ENCODE results near the gene PDK3.

PDK3 gene

DNA sequence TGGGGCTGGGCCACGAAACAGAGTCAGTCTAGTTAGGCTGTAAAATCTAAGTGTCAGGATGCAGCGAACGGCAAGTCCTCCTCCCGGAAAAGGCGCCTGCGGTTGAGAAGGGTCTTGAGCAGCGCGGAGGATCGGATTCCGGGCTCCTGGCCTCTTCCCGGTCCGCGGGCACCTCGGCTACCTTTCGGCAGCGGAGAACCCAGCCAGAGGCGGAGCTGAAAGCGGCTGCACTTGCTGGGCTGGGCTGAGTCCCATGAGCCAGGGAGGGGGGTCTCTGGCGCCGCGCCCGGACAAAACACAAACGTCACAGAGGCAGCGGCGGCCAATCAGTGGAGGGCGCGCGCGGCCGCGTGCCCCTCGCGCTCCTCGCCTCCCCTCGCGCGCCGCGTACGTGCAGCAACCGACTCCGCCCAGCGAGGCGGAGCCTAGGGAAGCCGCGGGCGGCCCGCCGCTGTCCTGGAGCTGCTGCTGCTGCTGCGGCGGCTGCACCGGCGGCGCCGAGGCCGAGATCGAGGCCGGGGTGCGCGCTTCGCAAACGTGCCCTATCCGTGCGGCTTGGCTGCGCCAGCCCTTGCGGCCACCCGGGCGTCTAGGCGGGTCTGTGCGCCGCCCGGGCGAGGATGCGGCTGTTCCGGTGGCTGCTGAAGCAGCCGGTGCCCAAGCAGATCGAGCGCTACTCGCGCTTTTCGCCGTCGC lies at the start of gene PDK3:
Gene PDK3, plus strand, starts transcription at position 451 of the 696 bp plus-strand sequence. Its CDS starts 170 bp downstream, at position 621.
- DNase-seq (ENCODE audit: extremely low read depth in 1 of 2, low read depth in 1 of 2): peak; percentile 63 to 71

DNA sequence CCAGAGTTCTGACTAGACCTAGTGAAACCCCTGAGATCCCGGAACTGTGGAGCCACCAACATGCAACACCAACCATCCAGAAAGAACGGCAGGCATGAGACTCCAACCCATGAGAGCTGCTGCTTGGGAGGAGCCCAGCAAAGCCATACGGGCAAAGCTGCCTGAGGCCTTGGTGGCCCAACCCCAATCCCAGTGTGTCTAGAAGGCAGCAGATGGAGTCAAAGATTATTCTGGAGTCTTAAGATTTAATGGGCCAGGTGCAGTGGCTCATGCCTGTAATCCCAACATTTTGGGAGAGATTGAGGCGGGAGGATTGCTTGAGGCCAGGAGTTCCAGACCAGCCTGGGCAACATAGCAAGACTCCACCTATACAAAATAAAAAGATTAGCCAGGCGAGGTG lies 49.2 kb upstream of the PDK3 start:
- DNase-seq (ENCODE audit: extremely low read depth in 1 of 2, low read depth in 1 of 2): no peak

DNA sequence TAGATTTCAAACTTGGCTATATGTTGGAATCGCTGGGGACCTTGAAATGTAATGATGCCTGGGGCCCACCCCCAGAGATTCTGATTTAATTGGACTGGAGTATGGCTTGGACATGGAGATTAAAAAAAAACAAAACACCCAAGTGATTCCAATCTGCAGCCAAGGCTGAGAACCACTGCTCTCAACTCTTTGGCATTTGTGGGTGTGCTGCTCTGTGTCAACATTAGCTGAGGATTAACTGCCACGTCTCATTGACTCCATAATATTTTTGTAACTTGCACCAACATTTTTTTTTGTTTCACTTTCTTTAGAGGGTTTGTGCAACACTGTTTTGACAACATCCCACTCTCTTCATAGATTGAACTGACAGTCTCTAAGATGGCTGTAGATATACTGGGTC lies 41.1 kb upstream of the PDK3 start:
- DNase-seq (ENCODE audit: extremely low read depth in 1 of 2, low read depth in 1 of 2): no peak

DNA sequence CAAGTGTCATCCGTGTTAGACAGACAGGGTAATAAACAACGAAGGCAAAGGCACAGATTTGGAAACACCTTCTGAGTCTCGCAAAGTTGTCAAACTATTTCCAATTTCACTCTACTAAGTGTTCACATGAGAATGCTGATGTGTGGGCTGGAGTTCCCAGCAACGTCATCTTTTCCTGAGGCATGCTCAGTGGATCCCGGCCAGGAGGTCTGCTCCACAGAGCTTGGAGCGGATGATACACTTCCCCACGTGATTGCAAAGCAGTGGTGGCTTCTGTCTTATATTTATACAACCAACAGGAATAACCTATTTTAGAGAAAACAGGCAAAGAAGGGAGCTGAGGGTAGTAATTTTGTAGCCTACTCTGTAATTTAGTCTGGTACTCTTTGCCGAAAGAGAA lies 40.1 kb upstream of the PDK3 start:
- DNase-seq (ENCODE audit: extremely low read depth in 1 of 2, low read depth in 1 of 2): no peak

DNA sequence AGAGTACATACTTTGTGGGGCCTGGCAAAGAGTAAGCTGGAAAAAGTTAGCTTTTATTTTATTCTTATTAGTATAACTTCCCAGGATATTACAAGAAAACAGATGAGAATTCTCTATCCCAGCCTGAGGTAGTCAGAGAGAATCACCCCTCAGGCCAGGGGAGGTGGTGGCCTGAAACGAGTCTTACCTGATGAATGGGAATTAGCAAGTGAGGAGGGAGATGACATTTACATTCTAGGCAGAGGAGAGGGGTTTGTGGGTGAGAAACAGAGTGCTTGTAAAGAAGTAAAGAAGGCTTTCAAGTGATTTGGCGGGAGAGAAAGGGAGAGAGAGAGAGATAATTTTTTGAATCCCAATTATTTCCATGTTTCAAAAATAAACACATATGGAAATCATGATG lies 39.3 kb upstream of the PDK3 start:
- DNase-seq (ENCODE audit: extremely low read depth in 1 of 2, low read depth in 1 of 2): no peak

DNA sequence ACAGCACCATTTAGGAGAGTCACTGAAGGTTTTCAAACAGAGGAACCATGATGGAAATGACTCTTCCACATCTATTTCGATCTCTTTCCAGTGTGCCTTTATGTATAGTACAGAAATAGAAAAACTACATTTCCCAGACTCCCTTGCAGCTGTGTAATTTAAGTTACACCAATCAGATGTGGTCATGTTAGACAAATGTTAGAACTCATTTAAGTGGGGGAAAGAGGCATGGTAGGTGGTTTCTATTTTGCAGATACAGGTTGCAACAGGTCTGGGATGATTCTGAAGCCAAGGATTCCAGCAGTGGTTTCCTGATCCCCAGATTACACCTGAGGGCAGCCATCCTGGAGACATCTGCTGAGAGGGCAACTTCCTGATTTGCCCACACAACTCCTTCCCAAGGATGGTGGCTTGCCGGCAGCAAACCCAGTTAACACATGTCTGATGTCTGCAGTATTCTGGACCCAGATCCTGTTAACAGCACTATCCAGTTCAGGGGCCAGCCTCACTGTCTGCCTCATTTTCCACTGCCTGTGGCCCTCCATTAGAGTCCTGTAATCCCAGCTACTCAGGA lies 38.7 kb upstream of the PDK3 start:
- DNase-seq (ENCODE audit: extremely low read depth in 1 of 2, low read depth in 1 of 2): no peak

DNA sequence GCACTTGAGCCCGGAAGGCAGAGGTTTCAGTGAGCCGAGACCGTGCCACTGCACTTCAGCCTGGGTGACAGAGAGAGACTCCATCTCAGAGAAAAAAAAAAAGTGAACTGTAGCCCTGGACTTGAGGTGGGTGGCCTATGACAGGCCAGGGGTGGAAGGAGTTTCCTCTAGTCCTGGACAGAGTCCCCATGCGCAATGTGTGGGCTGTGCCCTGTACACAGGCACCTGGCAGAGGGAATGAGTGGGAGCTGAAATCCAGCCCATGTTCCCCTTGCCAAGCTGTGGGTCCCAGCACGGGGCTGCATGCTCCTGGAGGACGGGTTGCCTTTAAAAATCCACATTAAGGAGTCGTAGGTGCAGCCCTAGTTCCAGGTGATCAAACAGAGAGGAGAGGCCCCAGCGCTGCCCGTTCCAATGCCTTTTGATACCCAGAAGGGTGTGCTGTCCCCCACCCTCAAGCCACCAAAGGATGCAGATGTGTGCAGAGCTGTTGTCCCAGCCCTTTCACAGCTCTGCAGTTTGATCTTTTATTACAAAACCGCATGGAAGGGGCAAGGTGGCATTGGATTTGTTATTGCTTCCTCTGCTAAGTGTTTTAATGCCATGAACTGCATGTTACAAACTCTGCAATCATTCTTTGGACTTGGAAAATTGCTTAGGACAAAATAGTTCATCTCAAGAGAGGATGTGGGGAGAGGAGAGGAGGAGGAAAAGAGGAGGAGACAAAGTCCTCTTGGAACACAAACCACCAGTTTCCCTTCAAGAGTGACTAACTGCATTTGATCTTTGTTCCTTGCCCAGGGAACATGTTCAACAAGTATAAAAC lies 38.0 kb upstream of the PDK3 start:
- DNase-seq (ENCODE audit: extremely low read depth in 1 of 2, low read depth in 1 of 2): no peak

DNA sequence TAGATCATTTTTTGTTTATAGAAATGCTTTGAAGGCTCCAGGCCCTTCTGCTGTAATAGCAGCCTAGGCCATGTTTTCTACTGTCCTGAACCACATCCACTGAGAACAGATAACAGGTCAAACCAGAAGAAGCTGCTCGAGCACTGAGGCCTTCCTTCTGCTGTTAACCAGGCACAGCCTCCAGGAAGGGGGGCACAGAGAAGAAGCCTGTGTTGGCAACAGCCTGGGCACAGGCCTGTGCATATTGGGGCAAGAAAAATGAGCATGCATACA lies 37.4 kb upstream of the PDK3 start:
- DNase-seq (ENCODE audit: extremely low read depth in 1 of 2, low read depth in 1 of 2): no peak

DNA sequence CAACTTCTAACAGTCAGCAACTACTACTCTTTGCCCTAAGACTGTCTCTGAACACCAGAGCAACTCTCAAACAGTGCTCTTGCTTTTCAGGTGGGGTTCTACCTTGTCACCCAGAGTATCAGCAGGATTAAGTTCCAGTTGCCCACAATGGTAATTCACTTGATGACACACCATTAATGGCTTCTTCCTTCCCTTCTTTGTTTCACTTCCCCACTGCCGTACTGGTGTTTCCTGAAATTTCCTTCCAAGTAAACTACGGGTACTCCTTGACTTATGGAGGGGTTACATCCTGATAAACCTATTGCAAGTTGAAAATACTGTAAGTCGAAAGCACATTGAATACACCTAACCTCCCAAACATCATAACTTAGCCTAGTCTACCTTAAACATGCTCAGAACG lies 36.6 kb upstream of the PDK3 start:
- DNase-seq (ENCODE audit: extremely low read depth in 1 of 2, low read depth in 1 of 2): no peak

DNA sequence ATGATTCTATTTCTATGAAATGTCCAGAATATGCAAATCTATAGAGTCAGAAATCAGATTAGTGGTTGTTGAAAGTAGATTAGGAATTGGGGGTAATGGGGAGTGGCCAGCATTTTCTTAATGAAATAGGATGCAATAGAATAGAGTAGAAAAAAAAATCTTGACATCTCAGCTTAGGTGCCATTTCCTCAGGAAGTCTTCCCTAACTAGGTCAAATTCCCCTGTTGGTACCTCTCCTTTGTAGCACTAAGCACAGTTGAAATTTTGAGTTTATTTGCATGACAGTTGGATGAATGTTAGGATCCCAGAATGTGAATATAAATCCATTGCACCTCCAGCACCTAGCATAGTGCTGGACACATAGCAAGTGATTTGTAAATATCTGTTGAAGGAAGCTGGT lies 30.0 kb upstream of the PDK3 start:
- no peak for DNase-seq (ENCODE audit: extremely low read depth in 1 of 2, low read depth in 1 of 2)

DNA sequence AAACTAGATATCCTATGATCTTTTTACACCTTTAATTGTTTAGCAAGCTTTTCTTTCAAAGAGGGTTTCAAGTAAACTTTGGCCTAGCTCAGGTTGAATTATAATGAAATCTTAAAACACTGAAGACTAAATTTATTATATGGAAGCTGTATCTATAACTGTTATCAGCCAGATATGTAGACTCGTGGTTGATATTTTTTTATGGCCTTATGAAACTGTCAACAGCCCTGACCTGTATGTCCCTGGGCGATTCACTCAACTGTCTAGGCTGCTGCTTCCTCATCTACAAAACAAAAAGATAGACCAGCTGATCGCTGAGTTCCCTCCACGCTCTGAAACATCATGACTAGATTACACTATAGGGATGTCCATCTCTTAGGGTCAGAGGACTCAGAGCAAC lies 21.2 kb upstream of the PDK3 start:
- DNase-seq (ENCODE audit: extremely low read depth in 1 of 2, low read depth in 1 of 2): no peak

DNA sequence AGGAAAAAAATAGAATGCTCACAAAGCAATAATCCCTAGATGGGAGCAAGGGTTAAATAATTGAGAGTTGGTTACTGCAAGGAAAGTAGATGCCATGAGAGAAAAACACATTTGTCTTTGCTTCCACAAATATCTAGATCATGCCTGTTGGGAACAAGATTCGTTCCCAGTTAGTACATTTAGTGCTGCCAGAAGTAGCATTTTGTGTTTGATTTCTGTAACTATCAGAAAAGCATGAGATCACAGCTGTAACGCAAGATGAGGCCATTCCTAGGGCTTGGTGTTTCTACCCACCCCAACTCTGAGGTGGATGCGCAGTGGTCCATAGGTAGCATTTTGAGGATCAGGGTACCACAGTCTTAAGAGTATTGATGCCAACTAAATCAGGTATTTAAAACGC lies 20.4 kb upstream of the PDK3 start:
- no peak for DNase-seq (ENCODE audit: extremely low read depth in 1 of 2, low read depth in 1 of 2)

DNA sequence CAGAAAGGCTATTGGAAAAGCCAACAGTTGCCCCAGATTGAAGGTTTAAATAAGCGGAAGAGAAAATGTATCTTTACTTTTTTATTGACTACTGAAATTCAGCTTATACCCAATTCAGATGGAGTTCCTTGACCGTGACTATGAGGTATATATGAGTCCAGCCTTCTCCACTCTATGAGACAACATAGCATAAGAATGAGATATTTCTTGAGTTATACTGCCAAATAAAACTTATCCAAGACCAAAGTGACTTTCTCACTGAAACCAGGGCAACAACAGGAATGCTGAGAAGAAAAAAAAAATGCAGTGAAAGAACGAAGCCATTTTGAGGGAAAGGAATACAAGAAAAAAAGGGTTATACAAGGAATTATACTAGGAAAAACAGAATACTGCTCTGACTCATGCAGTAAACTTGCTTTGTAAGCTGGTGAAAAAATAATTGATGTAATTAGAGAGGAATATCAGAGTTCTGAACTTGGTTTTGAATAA lies 16.3 kb upstream of the PDK3 start:
- no peak for DNase-seq (ENCODE audit: extremely low read depth in 1 of 2, low read depth in 1 of 2)

DNA sequence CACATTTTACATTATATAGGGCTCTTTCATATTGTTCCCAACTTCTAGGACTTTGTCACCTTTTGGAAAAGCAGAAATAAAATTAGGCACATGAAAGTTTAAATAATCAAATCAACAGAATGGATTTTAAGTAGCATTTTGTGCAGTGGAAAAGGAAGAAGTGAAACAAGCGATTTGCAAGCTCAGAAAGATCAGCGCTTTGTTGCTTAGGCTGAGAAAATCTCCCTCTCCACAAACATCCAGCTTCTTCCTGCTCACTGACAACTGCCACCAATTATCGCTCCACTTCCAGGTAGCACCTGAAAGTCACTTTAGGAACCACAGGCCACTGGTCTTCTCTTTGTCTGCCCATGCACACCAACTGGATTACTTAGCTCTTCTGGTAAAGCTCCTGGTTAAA lies 2.0 kb upstream of the PDK3 start:
- no peak for DNase-seq (ENCODE audit: extremely low read depth in 1 of 2, low read depth in 1 of 2)

DNA sequence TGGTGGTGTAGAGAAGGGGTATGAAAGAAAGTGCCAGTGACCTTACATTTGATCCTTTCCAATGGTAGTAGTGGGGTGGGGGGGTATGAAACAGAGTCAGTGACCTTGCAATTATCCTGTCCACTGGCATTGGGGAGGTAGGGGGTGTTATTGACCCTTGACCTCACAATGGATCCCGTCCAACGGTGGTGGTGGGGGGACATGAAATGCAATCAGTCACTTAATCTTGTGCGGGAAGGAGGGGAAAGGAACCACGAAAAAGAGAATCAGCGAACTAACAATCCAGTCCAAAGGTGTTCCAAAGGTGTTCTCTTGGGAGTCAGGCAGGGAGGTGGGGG lies 619 bp upstream of the PDK3 start:
- DNase-seq (ENCODE audit: extremely low read depth in 1 of 2, low read depth in 1 of 2): no peak

DNA sequence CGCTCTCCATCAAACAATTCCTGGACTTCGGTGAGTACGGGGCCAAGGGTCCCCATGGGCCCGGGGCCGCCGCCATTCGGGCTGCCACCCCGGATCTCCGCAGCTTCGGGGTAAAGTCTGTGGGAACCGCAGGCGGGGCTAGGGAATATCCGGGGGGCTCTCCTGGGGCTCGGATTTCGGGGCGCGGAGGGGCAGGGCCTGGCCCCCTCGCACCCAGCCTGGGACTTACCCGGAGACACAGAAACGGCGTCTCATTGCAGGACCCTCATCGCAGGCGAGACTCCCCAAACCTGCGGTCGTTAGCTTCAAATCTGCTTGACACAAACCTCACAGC lies 413 bp downstream of the PDK3 start:
- DNase-seq (ENCODE audit: extremely low read depth in 1 of 2, low read depth in 1 of 2): no peak

DNA sequence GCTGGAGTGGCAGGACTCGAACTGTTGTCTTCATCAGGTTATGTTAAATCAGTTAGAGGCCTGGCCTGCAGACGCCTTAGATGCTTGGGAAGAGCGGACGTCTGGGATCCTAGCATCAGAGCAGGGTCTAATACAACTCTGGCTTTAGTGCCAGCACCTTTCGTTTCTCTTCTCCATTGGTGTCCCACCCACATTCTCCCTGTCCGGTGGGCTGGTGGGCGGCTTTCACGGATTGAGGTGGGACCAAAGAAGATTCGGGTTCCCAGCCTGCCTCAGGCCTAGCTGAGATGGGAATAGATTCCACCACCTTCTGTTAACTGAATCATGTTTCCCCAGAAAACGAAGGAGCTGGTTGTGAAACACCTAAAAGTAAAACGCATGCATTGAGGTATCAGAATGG lies 939 bp downstream of the PDK3 start:
- DNase-seq (ENCODE audit: extremely low read depth in 1 of 2, low read depth in 1 of 2): no peak

DNA sequence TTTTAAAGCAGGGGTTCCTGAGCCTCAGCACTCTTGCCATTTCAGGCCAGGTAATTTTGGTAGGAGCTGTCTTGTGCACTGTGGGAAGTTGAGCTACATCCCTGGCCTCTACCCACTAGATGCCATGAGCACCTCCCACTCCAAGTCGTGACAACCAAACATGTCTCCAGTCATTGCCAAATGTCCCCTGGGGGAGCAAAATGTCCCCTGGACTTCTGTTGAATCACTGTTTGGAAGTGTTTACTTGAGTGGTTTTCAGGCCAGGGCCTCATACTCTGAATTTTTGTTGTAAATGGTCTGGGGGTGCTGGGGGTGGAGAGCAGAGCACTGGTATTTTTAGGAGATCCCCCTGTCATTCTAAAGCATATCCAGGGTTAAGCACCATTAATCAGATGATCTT lies 3.2 kb downstream of the PDK3 start:
- DNase-seq (ENCODE audit: extremely low read depth in 1 of 2, low read depth in 1 of 2): no peak

DNA sequence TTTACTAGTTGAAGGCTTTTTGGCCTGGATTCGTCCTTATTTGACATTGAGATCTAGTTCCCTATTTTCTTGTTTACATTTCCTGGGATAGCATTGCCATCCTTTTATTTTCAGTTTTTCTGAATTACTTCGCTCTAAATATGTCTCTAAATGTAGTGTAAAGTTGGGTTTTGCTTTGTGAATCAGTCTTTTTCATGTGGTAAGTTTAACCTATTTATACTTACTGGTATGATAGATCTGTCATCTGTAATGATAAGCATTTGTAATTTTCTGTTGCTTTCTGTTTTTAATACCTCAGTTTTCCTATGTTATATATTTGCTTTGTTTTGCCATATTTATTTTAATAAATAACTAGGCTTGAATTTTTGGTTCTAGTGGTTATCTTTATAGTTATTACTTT lies 6.7 kb downstream of the PDK3 start:
- DNase-seq (ENCODE audit: extremely low read depth in 1 of 2, low read depth in 1 of 2): no peak

DNA sequence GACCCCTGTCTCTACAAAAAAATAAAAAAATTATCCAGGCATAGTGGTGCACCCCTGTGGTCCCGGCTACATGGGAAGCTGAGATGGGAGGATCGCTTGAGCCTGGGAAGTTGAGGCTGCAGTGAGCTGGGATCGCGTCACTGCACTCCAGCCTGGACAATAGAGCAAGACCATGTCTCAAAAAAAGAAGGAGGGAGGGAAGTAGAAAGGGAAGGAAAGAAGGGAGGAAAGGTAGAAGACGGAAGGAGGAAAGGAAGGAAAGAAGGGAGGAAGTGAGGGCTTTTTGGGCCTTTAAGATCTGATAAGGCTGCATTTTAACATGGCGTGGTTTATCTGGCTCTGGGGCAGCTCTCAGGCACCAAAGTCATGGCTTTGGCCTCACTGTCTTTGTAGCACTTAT lies 10.4 kb downstream of the PDK3 start:
- DNase-seq (ENCODE audit: extremely low read depth in 1 of 2, low read depth in 1 of 2): no peak

DNA sequence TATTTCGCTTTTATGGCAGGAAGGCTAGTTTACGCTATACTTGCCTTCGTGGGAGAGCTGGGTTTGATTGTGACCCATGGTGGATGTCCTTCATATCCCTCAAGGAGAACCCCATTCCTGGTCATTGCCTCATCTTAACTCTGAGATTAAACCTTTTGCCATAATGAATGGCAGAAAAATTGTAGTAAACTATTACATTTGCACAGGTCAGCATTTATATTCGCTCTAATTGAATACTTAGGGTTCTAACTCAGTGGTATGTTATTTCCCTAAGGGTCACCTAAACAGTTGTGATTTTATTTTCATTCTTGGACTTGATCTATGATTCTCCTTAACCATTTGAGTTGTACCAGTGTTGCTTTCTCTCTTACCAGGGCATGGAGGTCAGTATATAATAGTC lies 13.4 kb downstream of the PDK3 start:
- no peak for DNase-seq (ENCODE audit: extremely low read depth in 1 of 2, low read depth in 1 of 2)

DNA sequence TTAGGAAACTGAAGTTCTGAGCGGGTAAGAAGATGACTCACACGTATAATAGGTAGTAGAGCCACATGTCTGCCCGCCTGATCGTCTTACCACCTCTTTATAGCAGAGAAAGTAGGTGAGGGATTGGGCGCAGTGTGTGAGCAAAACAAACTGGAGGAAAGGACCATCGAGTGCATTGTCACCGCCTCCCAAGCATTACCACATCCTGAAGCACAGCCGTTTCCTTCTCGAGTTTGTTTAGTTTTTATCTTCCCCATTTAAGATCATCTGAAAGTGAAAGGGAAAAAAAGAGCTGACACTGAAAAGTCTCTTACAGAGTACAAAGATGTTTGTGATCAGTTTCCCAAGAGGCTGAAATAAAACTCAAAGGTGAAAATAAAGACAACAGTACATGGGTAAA lies 14.8 kb downstream of the PDK3 start:
- DNase-seq (ENCODE audit: extremely low read depth in 1 of 2, low read depth in 1 of 2): peak; percentile 30 to 61

Measured in stimulated activated CD8-positive, alpha-beta memory T cell treated with anti-CD3 and anti-CD28 coated beads, Interleukin-7, amount 100 ng/mL, for 48 hours (primary cell).